IPS DF 4.7 (cell line): ENCODE results near the gene SLC1A1.

Experiments used
- DNase-seq: peaks from one replicate; pipeline ENCODE4 v3.0.0-alpha.2; 2013; ENCODE audit warnings: low spot score; ENCODE audit errors: extremely low read depth

The SLC1A1 gene

DNA sequence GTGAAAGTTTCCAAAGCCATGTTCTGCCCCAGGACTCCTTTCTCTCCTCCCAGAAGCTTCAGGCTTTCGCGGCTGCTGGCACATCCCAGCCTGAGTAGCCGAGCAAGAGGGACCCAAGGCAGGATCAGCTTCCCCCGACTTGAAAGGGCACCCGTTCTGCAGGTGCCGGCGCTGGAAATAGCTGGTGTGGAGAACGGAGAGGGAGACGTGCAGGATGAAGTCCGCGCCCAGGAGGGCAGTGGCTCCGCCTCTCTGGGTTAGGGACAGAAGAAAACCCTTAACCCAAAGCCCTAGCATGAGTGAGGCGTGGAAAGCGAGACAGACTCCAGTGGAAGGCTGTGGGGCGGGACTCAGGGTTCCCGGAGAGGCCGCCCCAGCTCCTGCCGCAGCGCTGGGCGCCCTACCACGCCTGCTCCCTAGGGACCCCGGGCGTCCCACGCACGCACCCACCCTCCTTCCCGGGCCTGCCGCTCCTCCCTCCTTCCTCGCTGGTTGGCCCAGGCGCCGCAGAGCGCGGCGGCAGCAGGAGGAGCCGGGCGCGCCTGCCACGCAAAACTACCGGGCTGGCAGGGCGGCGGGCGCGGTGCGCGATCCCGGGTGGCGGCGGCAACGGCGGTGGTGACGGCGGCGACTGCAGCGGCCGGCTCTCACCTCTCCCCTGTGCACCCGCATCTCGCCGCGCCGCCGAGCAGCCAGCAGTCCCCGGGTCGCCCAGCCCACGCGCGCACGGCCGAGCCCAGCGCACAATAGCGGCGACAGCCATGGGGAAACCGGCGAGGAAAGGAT lies at the start of gene SLC1A1:
SLC1A1 (plus strand) TSS at position 550 of the 786 bp plus-strand sequence; CDS start at position 762, 212 bp downstream.
- no peak for DNase-seq

- no peak for DNase-seq
Observed at GRCh38 chr9:4442806-4443205, 47.5 kb upstream of the SLC1A1 start.

- no peak for DNase-seq
Observed at GRCh38 chr9:4443439-4443838, 46.8 kb upstream of the SLC1A1 start.

DNA sequence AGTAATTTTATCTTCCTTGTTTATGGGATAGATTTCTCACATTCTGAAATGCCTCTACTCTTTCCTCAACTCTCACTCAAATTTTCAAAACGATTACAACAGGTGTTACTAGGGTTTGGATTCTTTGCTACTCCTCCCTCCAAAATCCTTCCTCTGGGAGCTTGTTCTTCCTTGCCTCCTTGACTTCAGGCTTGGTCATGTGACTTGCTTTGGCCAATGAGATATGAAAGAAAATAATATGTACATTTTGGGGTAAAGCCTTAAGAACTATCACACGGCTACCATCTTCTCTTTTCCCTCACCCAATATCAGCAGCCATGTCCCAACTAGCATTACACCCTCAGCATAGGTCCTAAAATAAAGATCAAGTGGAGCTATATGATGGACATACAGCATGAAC lies 28.8 kb upstream of the SLC1A1 start:
- no peak for DNase-seq

- DNase-seq, result no peak
Observed at GRCh38 chr9:4463824-4464223, 26.4 kb upstream of the SLC1A1 start.

DNA sequence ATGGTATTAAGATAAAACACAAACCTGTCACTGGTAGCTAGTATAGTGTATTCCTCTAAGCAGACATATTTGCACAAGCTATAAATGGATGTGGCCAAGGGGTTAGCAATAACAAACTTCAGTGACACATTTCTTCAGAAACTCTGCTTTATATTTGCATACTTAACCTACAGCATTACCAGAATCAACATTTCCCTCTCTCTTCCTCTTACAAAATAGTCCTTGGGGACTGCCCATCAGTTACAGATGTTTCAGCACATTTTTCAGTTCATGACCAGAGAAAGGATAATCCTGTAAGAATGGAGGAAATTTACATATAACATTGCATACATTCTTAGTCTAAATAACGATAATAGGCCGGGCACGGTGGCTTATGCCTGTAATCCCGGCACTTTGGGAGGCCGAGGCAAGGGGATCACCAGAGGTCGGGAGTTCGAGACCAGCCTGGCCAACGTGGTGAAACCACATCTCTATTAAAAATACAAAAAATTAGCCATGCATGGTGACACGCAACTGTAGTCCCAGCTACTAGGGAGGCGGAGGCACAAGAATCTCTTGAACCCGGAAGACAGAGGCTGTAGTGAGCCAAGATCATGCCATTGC lies 25.3 kb upstream of the SLC1A1 start:
- DNase-seq, result no peak

DNA sequence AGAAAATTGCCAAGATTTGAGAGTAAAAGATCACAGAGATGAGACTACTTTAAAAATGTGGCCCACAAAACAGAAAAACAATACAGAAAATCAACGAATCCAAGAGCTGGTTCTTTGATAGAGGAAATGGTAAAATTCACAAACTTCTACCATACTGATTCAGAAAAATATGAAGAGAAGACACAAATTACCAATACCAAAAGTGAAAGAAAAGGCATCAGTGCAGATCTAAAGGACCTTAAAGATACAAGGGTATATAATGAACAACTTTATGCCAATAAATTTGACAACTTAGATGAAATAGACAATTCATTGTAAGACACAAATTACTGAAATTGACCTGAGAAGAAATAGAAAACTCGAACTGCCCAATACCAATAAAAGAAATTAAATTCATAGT lies 24.4 kb upstream of the SLC1A1 start:
- DNase-seq, result no peak

GRCh38 chr9:4475301-4475700 lies 15.0 kb upstream of the SLC1A1 start:
- no peak for DNase-seq

GRCh38 chr9:4486176-4486575 lies 4.1 kb upstream of the SLC1A1 start:
- no peak for DNase-seq

DNA sequence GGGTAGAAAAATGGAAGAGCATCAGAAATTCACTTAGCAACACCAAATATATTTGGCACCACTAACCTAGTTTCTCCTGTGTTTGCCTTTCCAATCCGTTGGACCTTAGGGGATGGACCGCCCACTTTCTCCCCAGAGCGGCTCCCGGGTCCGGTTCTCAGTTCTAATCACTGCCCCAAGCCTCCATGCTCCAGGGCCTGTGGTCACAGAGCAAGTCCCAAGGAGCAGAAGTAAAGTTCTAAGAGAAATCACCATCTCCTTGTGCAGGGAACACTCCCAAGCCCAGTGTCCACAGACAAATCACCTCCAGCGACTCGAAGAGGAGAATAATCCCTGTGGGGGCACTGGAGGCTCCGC lies 728 bp upstream of the SLC1A1 start:
- DNase-seq, result no peak

DNA sequence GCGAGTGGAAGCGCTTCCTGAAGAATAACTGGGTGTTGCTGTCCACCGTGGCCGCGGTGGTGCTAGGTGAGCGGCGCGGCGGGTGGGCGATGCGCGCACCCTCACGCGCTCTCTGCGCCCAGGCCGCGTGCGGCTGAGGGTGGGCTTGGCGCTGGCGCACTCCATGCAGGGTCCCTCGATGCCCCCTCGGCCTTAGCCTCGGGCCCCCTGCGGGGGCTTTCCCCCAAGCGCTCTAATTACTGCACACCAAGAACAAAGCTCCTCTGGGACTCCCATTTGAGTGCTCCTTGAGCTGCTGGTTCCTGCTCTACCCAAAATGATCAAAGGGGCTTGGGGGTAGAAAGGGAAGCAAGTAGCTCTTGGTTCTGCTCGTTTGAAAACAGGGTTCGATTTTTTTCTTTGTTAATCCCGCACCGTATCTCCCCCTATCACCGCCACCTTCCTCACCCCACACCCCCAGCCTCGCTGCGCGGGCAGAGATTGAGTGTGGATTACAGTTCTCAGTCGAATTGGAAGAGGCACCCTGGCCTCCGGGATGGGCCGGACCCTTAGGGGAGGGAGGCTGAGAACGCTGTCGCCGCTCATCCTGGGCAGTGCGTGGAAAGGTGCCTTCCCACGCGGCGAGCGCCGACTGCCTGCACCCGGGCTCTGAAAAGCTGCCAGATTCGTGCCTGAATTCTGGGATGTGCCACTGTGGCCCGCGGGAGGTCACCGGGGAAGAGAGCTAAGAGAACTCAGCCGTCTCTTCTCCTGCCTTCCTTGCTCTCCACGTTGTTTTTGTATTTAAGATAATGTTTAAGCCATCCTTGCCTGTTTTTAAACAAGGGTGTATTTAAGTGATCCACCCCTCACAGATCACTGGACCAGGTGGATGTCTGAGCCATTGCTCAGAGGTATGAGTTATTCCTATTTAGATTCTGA lies 697 bp downstream of the SLC1A1 start:
- no peak for DNase-seq

DNA sequence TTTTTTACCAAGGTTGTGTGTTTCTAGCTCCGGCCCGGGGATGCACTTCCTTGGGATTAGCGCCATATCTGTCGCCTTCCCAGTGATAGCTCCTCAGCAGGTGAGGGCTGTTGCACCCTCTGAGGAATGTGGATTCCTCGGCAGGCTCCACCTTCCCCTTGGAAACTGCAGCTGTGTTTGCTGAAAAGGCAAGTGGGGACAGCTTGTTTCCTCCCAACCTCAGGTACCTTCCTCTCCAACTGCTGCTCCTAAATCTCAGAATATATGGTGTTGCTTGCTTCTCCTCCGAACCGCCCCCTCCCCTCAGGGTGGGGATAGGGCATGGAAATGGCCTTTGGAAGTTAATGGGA lies 1.3 kb downstream of the SLC1A1 start:
- DNase-seq, result peak; percentile 58

DNA sequence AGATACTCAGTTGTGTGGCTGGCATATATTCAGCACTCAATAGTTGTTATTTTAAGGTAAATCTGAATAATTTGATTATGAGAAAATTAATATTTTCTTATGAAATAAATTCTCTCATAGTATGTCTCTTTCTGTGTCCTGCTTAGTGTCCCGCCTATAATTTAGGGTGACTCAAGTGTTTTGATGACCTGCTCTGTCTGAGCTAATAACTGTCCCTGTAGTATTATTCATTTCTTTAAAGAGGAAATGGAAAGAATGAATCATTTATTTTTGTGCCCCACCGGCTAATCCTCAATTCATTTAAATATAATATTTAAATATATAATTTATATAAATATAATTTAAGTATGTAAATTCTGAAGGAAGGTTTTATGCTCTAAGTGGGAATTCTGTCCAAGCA lies 4.1 kb downstream of the SLC1A1 start:
- DNase-seq, result no peak

DNA sequence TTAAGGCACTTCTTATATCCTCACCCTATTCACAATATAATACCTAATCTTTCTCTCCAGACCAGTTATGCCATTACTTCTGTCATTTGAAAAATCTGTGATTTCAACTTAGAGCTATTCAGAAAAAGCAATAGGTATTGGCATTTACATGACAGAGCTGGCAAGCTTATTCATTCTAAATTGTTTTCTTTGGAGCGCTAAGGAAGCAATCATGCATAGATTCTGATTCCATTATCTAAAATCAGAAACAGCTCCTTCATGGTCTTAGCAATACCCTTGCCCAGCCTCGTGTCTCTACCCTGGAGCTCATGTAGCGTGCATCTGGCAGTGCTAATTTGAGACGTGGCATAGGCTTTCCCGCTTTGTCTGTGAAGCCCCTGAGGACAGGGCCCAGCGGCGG lies 4.5 kb downstream of the SLC1A1 start:
- DNase-seq, result no peak

GRCh38 chr9:4495537-4495936 lies 5.3 kb downstream of the SLC1A1 start:
- DNase-seq, result no peak

DNA sequence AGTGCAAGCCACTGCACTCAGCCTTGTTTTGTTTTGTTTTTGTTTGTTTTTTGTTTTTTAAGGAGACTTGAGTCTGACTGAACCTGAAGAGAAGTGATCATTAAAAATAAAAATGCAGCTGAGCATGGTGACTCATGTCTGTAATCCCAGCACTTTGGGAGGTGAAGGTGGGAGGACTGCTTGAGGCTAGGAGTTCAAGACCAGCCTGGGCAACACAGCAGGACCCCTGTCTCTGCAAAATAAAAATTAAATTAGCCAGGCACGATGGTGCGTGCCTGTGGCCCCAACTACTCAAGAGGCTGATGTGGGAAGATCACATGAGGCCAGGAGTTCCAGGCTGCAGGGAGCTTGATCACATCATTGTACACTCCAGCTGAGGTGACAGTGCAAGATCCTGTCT lies 6.2 kb downstream of the SLC1A1 start:
- no peak for DNase-seq

- no peak for DNase-seq
Observed at GRCh38 chr9:4497395-4497794, 7.1 kb downstream of the SLC1A1 start.

DNA sequence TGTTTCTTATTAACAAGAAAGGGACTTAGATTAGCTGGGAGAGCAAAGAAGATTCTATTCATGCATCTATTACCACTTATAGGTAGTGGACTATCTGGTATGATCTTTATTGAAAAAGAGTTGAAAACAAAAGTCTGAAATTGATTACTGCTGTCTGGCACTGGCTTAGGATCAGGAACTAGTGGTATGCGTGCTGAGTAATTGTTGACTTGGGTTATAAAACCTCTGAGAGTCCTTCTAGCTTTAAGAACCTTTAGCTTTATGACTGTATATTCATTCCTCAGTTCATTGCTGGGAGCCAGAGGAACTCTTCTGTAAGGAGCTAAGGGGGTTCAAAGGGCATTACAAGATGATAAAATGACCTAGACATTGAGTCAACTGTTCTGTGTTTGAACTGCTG lies 7.6 kb downstream of the SLC1A1 start:
- no peak for DNase-seq

GRCh38 chr9:4499917-4500316 lies 9.6 kb downstream of the SLC1A1 start:
- DNase-seq, result no peak

GRCh38 chr9:4501147-4501507 lies 10.9 kb downstream of the SLC1A1 start:
- DNase-seq, result no peak

DNA sequence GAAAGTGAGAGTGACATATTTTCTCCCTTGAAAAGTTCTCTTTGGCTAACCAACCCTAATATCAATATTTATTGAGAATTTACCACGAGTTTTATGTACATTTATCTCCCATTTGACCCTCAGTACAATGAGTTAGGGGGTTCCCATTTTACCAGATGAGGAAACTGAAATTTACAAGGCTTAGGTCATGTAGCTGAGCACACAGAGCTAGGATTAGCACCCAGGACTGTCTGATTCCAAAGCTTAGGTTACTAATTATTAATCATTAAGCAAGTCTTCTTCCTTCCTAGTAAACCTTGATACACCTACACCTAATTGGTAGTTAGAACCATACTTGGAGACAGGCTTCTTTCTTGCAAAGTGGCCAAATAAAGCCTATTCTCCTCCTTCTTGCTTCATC lies 12.2 kb downstream of the SLC1A1 start:
- no peak for DNase-seq

- DNase-seq, result no peak
Observed at GRCh38 chr9:4503103-4503502, 12.8 kb downstream of the SLC1A1 start.
